ENCODE results near the gene ERC2.

ERC2 gene

DNA sequence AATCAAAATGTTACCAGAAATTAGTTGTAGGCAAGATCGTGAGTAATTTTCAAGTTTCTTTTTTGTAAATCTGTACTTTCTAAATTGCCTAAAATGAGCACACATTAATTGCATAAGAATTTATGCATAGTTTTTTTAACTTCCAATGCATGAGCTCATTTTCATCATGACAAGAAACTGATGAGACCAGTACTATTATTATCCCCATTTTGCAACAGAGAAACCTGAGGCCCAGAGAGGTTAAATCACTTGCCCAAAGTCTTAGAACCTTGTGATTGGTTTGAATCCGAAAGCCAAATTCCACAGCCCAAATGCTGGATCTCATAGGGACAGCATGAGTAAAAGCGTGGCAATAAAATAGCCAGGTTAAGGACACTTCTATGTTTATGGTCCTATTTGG lies 274.7 kb downstream of the ERC2 start:
- Histone ChIP-seq H3K36me3 (ENCODE audit: control insufficient read depth, insufficient read depth, low read length) (no peaks in the 10 kb centered on the region), H3K9ac (ENCODE audit: low read depth, low read length) (no peak overlapping the region), H3K27ac (ENCODE audit: low read depth, low read length) (no peak overlapping the region), H3K4me1 (ENCODE audit: control insufficient read depth, insufficient read depth, low read length) (peaks cover 14% of the 10 kb centered on the region; the same call in 1 of the 2 replicates), H3K4me3 (ENCODE audit: low read depth, low read length) (no peak overlapping the region), H3K27me3 (ENCODE audit: control insufficient read depth, insufficient read depth, low read length) (no peaks in the 10 kb centered on the region), H3K9me3 (ENCODE audit: control insufficient read depth, insufficient read depth, low read length) (no peaks in the 10 kb centered on the region)

DNA sequence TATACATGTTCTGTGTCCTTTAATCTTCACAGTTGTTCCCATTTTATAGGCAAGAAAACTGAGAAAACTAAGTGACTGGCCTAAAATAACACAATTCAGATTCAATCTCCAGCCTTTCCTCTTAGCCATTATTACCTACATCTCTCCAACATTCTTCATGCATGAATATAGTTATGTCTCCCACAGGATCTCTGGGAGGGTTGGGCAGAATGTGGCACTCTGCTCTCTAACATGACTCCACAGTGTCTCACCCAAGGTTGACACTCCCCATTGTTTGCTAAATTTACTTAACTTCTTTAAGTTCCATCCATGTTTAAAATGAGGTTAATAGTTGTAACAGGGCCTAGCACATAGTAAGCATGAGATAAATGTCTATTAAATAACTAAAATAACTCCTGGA lies 276.3 kb downstream of the ERC2 start:
- no peak overlapping the region for H3K9ac ChIP-seq (ENCODE audit: low read depth, low read length)
- no peak overlapping the region for H3K27ac ChIP-seq (ENCODE audit: low read depth, low read length)
- no peak overlapping the region for H3K4me3 ChIP-seq (ENCODE audit: low read depth, low read length)
- peaks cover 13% of the 10 kb centered on the region; the same call in 1 of the 2 replicates for H3K4me1 ChIP-seq (ENCODE audit: control insufficient read depth, insufficient read depth, low read length)
- no peaks in the 10 kb centered on the region for H3K36me3 ChIP-seq (ENCODE audit: control insufficient read depth, insufficient read depth, low read length)
- no peaks in the 10 kb centered on the region for H3K27me3 ChIP-seq (ENCODE audit: control insufficient read depth, insufficient read depth, low read length)
- H3K9me3 ChIP-seq (ENCODE audit: control insufficient read depth, insufficient read depth, low read length): no peaks in the 10 kb centered on the region

DNA sequence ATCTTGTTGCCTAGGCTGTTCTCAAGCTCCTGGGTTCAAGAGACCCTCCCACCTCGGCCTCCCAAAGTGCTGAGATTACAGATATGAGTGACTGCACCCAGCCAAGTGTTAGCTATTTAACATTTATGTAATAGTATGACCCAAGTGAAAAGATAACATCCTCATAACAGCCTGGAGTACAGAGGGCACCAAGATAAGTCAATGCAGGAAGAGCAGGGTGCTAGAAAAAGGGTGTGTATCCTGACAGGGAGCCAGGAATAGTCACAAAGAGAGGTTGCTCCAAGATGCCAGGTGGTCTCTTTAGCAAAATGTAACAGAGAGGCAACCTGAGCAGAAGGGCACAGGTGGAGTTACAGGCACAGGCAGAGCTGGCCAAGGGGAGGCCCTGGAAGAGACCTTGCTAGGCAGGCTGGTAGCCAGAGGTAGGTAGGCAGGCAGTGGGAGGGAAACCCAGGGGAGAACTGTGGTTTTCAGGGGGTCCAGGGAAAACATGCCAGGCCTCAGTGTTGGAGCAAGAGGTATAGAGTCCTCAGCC lies 277.4 kb downstream of the ERC2 start:
- H3K36me3 ChIP-seq (ENCODE audit: control insufficient read depth, insufficient read depth, low read length): no peaks in the 10 kb centered on the region
- no peak overlapping the region for H3K27ac ChIP-seq (ENCODE audit: low read depth, low read length)
- no peaks in the 10 kb centered on the region for H3K9me3 ChIP-seq (ENCODE audit: control insufficient read depth, insufficient read depth, low read length)
- H3K9ac ChIP-seq (ENCODE audit: low read depth, low read length): no peak overlapping the region
- no peak overlapping the region for H3K4me3 ChIP-seq (ENCODE audit: low read depth, low read length)
- peaks cover 3% of the 10 kb centered on the region; the same call in 1 of the 2 replicates for H3K4me1 ChIP-seq (ENCODE audit: control insufficient read depth, insufficient read depth, low read length)
- no peaks in the 10 kb centered on the region for H3K27me3 ChIP-seq (ENCODE audit: control insufficient read depth, insufficient read depth, low read length)

DNA sequence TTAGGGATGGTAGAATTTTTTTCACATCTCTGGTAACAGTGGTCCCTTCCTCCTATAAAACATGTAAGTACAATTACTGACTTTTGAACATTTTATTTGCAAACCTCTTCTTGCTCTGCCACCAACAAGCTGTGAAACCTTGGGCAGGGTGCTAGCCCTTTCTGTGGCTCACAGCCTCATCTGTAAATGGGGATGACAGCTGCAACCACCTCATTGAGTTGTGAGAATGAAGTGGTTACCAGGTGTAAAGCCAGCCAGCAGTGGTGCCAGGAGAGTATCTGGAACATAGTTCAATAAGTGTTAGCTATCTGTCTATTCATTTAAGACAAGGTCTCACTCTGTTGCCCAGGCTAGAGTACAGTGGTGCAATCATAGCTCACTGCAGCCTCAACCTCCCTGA lies 278.1 kb downstream of the ERC2 start:
- H3K9me3 ChIP-seq (ENCODE audit: control insufficient read depth, insufficient read depth, low read length): no peaks in the 10 kb centered on the region
- no peak overlapping the region for H3K27ac ChIP-seq (ENCODE audit: low read depth, low read length)
- H3K36me3 ChIP-seq (ENCODE audit: control insufficient read depth, insufficient read depth, low read length): no peaks in the 10 kb centered on the region
- no peaks in the 10 kb centered on the region for H3K27me3 ChIP-seq (ENCODE audit: control insufficient read depth, insufficient read depth, low read length)
- H3K4me3 ChIP-seq (ENCODE audit: low read depth, low read length): no peak overlapping the region
- H3K4me1 ChIP-seq (ENCODE audit: control insufficient read depth, insufficient read depth, low read length): no peaks in the 10 kb centered on the region
- no peak overlapping the region for H3K9ac ChIP-seq (ENCODE audit: low read depth, low read length)

DNA sequence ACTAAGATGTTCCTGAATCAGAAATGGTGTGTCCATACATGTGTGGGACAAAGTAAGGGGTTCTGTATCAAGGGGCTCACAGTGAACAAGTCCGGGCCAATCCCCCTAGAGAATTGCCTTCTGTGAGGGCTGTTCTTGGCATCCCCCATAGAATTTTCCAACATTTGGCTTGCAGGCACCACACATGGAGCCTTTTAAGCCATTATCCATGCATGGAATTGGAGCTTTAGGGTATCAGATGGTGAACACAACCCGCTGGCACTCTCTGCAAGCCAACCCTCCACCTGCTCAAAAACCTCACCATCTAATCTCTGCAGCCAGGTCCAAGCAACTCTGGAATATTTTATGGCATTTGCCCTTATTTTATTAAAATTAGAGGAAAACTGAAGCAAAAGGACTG lies 278.7 kb downstream of the ERC2 start:
- H3K9ac ChIP-seq (ENCODE audit: low read depth, low read length): no peak overlapping the region
- H3K27me3 ChIP-seq (ENCODE audit: control insufficient read depth, insufficient read depth, low read length): no peaks in the 10 kb centered on the region
- H3K4me1 ChIP-seq (ENCODE audit: control insufficient read depth, insufficient read depth, low read length): no peaks in the 10 kb centered on the region
- H3K9me3 ChIP-seq (ENCODE audit: control insufficient read depth, insufficient read depth, low read length): no peaks in the 10 kb centered on the region
- H3K4me3 ChIP-seq (ENCODE audit: low read depth, low read length): no peak overlapping the region
- no peak overlapping the region for H3K27ac ChIP-seq (ENCODE audit: low read depth, low read length)
- H3K36me3 ChIP-seq (ENCODE audit: control insufficient read depth, insufficient read depth, low read length): no peaks in the 10 kb centered on the region

DNA sequence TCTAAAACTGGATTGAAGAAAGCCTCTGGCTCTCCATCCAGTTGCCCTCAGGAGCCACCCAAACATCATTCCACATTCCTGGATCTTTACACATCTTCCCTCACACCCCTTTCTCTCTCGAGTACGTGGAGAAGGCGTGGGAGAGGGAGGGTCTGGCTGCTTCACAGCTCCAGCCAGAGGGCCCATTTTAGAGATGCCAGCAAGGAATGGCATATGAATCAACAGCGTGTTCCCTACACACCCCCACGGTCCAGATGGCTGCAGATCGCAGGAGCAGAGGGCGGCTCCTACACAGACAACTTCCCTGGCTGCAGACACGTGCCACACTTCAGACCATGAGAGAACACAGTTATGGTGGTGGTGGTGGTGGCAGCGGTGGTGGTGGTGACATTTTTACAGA lies 280.1 kb downstream of the ERC2 start:
- no peaks in the 10 kb centered on the region for H3K36me3 ChIP-seq (ENCODE audit: control insufficient read depth, insufficient read depth, low read length)
- no peak overlapping the region for H3K27ac ChIP-seq (ENCODE audit: low read depth, low read length)
- H3K4me1 ChIP-seq (ENCODE audit: control insufficient read depth, insufficient read depth, low read length): no peaks in the 10 kb centered on the region
- no peak overlapping the region for H3K4me3 ChIP-seq (ENCODE audit: low read depth, low read length)
- H3K9me3 ChIP-seq (ENCODE audit: control insufficient read depth, insufficient read depth, low read length): no peaks in the 10 kb centered on the region
- no peak overlapping the region for H3K9ac ChIP-seq (ENCODE audit: low read depth, low read length)
- no peaks in the 10 kb centered on the region for H3K27me3 ChIP-seq (ENCODE audit: control insufficient read depth, insufficient read depth, low read length)

DNA sequence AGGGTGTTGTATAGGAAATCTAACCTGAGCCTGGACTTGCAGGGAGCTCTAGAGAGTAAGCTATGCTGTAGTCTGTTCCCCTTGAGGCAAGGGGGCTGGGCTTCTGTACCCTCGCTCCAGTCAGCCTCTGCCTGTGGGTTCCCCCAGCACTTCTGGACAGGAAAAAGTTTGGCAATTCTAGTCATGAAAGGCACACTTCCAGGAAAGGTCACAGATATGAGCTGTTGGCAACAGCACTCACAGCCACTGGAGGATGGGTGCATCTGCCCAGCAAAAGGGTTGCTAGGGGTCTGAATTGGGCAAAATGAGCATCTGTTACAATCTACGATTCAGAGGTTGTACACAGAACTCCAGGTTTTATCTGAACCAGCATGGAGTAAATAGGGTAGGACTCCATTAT lies 281.2 kb downstream of the ERC2 start:
- H3K36me3 ChIP-seq (ENCODE audit: control insufficient read depth, insufficient read depth, low read length): no peaks in the 10 kb centered on the region
- no peaks in the 10 kb centered on the region for H3K9me3 ChIP-seq (ENCODE audit: control insufficient read depth, insufficient read depth, low read length)
- no peaks in the 10 kb centered on the region for H3K27me3 ChIP-seq (ENCODE audit: control insufficient read depth, insufficient read depth, low read length)
- no peak overlapping the region for H3K27ac ChIP-seq (ENCODE audit: low read depth, low read length)
- no peak overlapping the region for H3K9ac ChIP-seq (ENCODE audit: low read depth, low read length)
- H3K4me1 ChIP-seq (ENCODE audit: control insufficient read depth, insufficient read depth, low read length): no peaks in the 10 kb centered on the region
- H3K4me3 ChIP-seq (ENCODE audit: low read depth, low read length): no peak overlapping the region

DNA sequence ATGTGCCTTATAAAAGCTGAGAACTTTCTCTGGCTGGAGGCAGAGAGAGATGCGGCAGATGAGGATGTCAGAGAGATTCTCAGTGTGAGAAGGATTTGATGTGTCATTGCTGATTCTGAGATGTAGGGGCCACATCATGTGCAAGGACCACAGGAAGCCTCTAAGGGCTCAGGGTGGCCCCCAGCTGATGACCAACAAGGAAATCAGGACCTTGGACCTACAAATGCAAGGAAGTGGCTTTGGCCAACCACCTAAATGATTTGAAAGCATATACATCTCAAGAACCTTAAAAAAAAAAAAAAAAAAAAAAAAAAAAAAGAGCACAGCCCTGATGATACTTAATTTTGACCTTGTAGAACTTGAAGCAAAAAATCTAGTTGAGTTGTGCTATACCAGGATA lies 282.4 kb downstream of the ERC2 start:
- H3K4me1 ChIP-seq (ENCODE audit: control insufficient read depth, insufficient read depth, low read length): no peaks in the 10 kb centered on the region
- H3K4me3 ChIP-seq (ENCODE audit: low read depth, low read length): no peak overlapping the region
- no peak overlapping the region for H3K9ac ChIP-seq (ENCODE audit: low read depth, low read length)
- H3K9me3 ChIP-seq (ENCODE audit: control insufficient read depth, insufficient read depth, low read length): no peaks in the 10 kb centered on the region
- H3K36me3 ChIP-seq (ENCODE audit: control insufficient read depth, insufficient read depth, low read length): no peaks in the 10 kb centered on the region
- H3K27ac ChIP-seq (ENCODE audit: low read depth, low read length): no peak overlapping the region
- no peaks in the 10 kb centered on the region for H3K27me3 ChIP-seq (ENCODE audit: control insufficient read depth, insufficient read depth, low read length)

DNA sequence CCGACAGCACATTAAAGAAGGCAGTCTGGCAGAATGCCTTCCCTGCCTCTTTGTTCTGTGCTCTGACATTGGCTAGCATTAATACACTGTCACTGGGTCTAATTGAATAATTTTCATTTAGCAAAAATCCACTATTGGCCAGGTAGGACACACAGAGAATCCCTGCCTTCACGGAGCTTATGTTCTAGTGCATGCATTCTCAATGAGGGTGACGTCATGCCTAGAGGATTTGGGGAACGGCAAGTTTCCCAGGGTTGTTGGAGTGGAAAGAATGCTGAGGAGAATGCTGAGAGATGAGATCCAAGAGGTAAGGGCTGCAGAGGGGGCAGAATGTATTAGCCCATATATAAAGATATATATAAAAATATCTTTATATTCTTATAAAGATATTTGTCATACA lies 284.7 kb downstream of the ERC2 start:
- Histone ChIP-seq H3K4me1 (ENCODE audit: control insufficient read depth, insufficient read depth, low read length) (no peaks in the 10 kb centered on the region), H3K4me3 (ENCODE audit: low read depth, low read length) (no peak overlapping the region), H3K27ac (ENCODE audit: low read depth, low read length) (no peak overlapping the region), H3K27me3 (ENCODE audit: control insufficient read depth, insufficient read depth, low read length) (no peaks in the 10 kb centered on the region), H3K36me3 (ENCODE audit: control insufficient read depth, insufficient read depth, low read length) (no peaks in the 10 kb centered on the region), H3K9ac (ENCODE audit: low read depth, low read length) (no peak overlapping the region), H3K9me3 (ENCODE audit: control insufficient read depth, insufficient read depth, low read length) (no peaks in the 10 kb centered on the region)

DNA sequence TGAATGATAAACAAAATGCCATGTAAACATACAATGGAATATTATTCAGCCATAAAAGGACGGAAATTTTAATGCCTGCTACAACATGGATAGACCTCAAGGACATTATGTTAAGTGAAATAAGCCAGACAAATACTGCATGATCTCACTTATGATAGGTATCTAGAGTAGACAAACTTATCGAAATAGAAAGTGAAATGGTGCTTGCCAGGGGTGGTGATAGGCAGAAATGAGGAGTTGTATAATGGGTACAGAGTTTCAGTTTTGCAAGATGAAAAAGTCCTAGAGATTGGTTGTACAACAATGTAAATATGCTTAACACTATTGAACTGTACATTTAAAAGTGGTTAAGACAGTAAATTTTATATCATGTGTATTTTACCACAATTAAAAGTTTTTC lies 287.8 kb downstream of the ERC2 start:
- Histone ChIP-seq H3K27me3 (ENCODE audit: control insufficient read depth, insufficient read depth, low read length) (no peaks in the 10 kb centered on the region), H3K27ac (ENCODE audit: low read depth, low read length) (no peak overlapping the region), H3K4me1 (ENCODE audit: control insufficient read depth, insufficient read depth, low read length) (no peaks in the 10 kb centered on the region), H3K36me3 (ENCODE audit: control insufficient read depth, insufficient read depth, low read length) (no peaks in the 10 kb centered on the region), H3K9me3 (ENCODE audit: control insufficient read depth, insufficient read depth, low read length) (no peaks in the 10 kb centered on the region), H3K4me3 (ENCODE audit: low read depth, low read length) (no peak overlapping the region), H3K9ac (ENCODE audit: low read depth, low read length) (no peak overlapping the region)

DNA sequence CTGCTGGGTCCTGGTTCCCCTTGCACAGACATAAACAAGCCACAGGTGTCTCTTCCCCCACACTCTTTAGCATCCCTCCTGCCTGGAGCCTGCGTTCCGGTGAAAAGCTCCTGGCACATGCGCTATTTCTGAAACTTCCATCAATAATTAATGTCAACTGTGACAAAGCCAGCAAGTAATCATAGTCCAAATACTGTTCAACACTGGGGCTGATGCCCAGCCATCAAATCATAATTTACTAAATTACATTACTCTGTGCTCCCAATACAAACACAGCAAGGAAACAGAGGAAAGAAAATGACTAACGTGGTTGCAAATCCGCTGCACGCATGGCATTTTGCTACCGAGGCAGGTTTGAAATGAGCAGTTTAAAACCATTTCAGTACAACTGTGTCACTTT lies 294.7 kb downstream of the ERC2 start:
- Histone ChIP-seq H3K27ac (ENCODE audit: low read depth, low read length) (no peak overlapping the region), H3K4me1 (ENCODE audit: control insufficient read depth, insufficient read depth, low read length) (no peaks in the 10 kb centered on the region), H3K36me3 (ENCODE audit: control insufficient read depth, insufficient read depth, low read length) (no peaks in the 10 kb centered on the region), H3K9me3 (ENCODE audit: control insufficient read depth, insufficient read depth, low read length) (no peaks in the 10 kb centered on the region), H3K4me3 (ENCODE audit: low read depth, low read length) (no peak overlapping the region), H3K9ac (ENCODE audit: low read depth, low read length) (no peak overlapping the region), H3K27me3 (ENCODE audit: control insufficient read depth, insufficient read depth, low read length) (no peaks in the 10 kb centered on the region)

DNA sequence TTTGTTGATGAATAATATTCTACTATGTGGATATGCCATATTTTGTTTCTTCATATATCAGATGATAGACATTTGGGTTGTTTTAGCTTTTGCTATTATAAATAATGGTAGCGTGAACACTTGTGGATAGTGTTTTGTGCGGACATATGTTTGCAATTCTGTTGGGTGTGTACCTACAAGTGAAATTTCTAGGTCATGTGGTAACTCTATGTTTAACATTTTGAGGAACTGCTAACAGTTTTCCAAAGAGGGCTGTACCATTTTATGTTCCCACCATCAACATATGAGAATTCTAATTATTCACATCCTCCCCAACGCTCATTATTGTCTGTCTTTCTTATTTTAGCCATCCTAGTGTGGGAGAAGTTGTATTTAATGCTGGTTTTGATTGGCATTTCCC lies 303.8 kb downstream of the ERC2 start:
- no peak overlapping the region for H3K4me3 ChIP-seq (ENCODE audit: low read depth, low read length)
- H3K27me3 ChIP-seq (ENCODE audit: control insufficient read depth, insufficient read depth, low read length): no peaks in the 10 kb centered on the region
- H3K4me1 ChIP-seq (ENCODE audit: control insufficient read depth, insufficient read depth, low read length): no peaks in the 10 kb centered on the region
- H3K9me3 ChIP-seq (ENCODE audit: control insufficient read depth, insufficient read depth, low read length): no peaks in the 10 kb centered on the region
- no peaks in the 10 kb centered on the region for H3K36me3 ChIP-seq (ENCODE audit: control insufficient read depth, insufficient read depth, low read length)
- no peak overlapping the region for H3K27ac ChIP-seq (ENCODE audit: low read depth, low read length)
- H3K9ac ChIP-seq (ENCODE audit: low read depth, low read length): no peak overlapping the region

Measured in HUES48 (cell line).